ENCODE results near the gene SRRM3.
"Not testable (repeated sequence)": the region's sequence is repeated elsewhere in the genome, so short reads cannot be mapped to it uniquely, and the experiment has no call there.

The SRRM3 gene

DNA sequence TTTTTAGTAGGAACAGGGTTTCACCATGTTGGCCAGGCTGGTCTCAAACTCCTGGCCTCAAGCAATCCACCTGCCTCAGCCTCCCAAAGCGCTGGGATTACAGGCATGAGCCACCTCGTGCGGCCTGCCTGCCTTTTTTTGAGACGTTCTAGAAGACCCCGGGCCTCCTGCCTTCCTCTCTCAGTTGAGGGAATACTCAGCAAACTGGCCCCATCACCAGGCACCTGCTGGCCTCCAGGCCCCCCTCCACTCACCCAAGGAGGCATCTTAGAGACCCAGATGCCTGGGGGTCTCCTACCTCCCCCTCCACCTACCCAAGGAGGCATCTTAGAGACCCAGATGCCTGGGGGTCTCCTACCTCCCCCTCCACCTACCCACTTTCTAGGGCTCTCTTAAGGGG lies 91.2 kb downstream of the SRRM3 start:
- not testable (repeated sequence) for DNase-seq

DNA sequence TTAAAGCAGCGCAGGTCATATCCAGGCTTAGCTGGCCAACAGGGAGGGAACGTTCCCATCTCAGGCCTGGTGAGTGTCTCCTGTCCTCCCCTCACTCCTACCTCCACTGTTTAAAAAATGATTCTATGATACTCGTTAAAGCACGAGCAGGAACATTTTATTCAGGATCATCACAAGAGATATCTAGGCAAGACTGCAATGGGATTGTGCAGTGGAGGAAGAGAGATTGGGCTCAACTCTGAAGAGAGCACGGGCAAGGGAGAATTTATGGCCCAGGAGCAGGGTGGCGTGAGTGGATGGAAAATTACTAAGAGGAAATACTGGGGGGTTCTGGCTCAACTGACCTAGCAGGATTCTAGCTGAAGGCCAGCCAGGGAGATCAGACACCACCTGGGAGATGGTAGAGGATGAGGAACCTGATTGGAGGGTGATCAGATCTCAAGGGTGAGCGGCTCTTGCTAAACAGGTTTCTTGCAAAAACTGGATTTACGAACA lies 91.8 kb downstream of the SRRM3 start:
- DNase-seq, result no peak

GRCh38 chr7:76294344-76295024 lies 92.8 kb downstream of the SRRM3 start:
- DNase-seq, result no peak

- DNase-seq, result no peak
Observed at GRCh38 chr7:76296743-76297740, 95.3 kb downstream of the SRRM3 start.

DNA sequence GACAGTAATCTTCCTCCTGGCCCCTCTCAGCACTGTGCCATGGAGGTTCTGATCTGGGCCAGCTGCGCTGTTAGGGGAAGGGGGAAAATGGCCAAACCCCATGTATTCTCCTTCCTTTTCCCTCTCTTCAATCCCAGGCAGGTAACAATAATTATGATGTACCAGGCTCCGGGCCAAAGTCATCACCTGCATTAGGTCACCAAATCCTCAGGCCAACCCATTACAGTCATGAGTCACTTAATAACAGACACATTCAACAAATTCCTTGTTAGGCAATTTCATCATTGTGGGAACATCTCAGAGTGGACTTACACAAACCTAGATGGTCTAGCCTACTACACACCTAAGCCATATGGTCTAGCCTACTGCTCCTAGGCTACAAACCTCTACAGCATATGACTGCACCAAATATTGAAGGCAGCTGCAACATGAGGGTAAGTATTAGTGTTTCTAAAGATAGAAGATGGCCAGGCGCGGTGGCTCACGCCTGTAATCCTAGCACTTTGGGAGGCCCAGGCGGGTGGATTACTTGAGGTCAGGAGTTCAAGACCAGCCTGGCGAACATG lies 98.6 kb downstream of the SRRM3 start:
- DNase-seq, result no peak

- no peak for DNase-seq
Observed at GRCh38 chr7:76301000-76301399, 99.3 kb downstream of the SRRM3 start.

DNA sequence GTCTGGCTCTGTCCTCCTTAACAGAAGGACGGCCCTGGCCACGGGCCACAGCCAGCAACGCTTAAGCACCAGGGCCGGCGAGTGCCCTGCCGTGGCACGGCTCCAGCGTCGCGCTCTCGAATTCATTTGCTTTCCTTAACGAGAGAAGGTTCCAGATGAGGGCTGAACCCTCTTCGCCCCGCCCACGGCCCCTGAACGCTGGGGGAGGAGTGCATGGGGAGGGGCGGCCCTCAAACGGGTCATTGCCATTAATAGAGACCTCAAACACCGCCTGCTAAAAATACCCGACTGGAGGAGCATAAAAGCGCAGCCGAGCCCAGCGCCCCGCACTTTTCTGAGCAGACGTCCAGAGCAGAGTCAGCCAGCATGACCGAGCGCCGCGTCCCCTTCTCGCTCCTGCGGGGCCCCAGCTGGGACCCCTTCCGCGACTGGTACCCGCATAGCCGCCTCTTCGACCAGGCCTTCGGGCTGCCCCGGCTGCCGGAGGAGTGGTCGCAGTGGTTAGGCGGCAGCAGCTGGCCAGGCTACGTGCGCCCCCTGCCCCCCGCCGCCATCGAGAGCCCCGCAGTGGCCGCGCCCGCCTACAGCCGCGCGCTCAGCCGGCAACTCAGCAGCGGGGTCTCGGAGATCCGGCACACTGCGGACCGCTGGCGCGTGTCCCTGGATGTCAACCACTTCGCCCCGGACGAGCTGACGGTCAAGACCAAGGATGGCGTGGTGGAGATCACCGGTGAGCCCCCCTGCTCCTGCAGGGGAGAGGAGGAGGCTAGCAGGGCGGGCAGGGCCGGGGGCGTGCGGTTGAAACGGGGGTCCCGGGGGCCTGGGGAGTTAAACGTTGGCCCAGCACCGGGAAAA lies 100.9 kb downstream of the SRRM3 start, which contains the start of gene HSPB1:
HSPB1 (plus strand) TSS at position 327 of the 855 bp plus-strand sequence; CDS start at position 367, 40 bp downstream.
- peak in 3 of 4 experiments; percentile 12 to 49 (median 32) for DNase-seq

DNA sequence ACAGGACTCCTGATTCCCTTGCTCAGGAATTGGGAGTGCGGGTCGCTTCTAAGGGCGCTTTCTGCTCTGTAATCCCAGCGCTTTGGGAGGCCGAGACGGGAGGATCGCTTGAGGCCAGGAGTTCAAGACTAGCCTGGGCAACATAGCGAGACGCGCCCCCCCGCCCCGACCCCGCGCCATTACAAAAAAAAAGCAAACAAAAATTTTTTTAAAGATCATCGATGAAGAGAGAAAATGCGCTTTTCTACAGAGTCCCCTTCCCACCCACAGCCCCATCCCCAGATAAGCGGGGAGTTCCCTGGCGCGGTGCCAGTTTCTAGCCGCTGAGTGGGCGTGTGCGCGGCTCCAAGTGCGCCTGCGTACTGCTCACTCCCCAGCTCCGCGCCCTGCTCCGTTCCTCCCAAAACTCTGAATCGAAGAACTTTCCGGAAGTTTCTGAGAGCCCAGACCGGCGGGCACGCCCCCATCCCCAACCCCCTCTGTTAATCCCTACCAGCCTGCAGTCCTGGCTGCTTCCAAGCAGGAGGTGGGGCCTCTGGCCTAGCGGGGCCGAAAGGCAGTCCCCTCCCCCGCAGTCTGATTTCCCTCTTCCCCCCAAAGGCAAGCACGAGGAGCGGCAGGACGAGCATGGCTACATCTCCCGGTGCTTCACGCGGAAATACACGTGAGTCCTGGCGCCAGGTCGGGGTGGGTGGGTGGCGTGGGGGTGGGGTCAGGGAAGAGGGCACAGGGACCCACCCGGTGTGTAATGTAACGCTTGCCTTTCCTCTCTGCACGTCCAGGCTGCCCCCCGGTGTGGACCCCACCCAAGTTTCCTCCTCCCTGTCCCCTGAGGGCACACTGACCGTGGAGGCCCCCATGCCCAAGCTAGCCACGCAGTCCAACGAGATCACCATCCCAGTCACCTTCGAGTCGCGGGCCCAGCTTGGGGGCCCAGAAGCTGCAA lies 101.8 kb downstream of the SRRM3 start:
- DNase-seq, result peak; percentile 55 to 71 (median 66)

GRCh38 chr7:76304888-76305375 lies 103.2 kb downstream of the SRRM3 start:
- DNase-seq, result no peak

DNA sequence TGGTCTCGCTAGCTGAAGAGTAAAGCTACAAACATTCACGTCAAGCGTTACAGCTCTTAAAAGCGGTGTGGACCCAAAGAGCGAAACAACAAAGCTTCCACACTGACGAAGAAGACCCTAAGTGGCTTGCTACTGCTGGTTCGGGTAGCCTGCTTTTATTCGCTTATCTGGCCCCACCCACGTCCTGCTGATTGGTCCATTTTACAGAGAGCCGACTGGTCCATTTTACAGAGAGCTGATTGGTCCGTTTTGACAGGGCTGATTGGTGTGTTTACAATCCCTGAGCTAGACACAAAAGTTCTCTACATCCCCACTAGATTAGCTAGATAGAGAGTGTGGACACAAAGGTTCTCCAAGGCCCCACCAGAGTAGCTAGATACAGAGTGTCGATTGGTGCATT lies 107.2 kb downstream of the SRRM3 start:
- DNase-seq, result not testable (repeated sequence)

GRCh38 chr7:76309341-76310101 lies 107.8 kb downstream of the SRRM3 start:
- not testable (repeated sequence) for DNase-seq

DNA sequence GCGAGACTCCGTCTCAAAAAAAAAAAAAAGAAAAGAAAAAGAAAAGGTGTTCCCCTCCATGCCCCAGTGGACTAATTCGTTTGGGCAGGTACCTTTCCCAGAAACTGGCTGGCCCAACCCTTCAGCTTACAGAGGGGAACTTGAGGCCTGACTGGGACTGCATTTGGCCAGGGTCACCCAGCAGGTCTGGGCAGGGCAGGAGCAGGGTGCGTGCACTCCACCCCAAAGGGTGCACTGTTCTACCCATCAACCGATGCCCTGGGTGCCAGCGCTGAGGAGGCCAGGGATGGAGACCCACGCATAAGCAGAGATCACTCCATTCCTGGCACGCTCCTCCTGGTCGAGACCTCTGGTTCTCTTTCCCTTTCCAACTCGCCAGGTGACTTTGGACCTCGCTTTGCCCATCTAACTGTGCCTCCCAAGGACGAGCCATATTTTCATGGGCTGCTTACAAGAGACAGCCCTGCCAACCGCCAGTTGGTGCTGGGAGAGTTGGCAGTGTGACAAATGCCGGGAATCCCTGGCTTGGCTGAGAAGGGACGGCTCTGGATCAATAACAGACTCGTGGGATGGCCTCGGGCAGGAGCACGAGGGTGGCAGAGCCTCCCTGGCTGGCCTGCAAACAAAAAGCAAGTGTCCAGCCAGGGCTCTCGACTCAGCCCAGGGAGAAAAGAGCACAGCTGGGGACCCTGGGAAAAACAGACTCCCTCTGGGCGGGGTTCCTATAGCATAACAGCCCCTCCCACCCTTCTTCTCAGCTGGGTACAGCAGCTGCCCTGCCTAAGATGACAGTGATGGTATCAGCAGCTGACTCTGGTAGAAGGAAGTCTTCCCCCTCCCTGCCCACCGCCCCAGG lies 108.6 kb downstream of the SRRM3 start:
- DNase-seq, result no peak

DNA sequence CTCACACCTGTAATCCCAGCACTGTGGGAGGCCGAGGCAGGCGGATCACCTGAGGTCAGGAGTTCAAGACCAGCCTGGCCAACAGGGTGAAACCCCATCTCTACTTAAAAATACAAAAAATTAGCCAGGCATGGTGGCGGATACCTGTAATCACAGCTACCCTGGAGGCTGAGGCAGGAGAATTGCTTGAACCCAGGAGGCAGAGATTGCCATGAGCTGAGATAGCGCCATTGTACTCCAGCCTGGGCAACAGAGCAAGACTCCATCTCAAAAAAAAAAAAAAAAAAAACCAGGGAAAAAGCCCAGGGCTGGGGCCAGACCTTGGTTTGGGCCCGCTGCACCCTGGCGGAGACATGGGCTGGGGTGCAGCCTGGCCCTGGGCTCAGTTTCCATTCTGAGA lies 110.1 kb downstream of the SRRM3 start:
- not testable (repeated sequence) for DNase-seq

- peak; percentile 90 to 95 (median 94) for DNase-seq
Observed at GRCh38 chr7:76314042-76314721, 112.5 kb downstream of the SRRM3 start.

DNA sequence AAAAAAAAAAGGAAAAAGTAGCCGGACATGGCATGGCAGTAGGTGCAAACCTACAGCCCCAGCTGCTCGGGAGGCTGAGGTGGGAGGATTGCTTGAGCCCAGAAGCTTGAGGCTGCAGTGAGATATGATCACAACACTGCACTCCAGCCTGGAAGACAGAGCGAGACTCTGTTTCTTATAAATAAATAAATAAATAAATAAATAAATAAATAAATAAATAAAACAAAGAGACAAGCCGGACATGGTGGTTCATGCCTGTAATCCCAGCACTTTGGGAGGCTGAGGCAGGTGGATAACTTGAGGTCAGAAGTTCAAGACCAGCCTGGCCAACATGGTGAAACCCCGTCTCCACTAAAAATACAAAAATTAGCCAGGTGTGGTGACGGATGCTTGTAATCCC lies 113.0 kb downstream of the SRRM3 start:
- DNase-seq, result not testable (repeated sequence)

- DNase-seq, result no peak
Observed at GRCh38 chr7:76315364-76315763, 113.7 kb downstream of the SRRM3 start.

- DNase-seq, result peak in 1 of 4 experiments; percentile 9
Observed at GRCh38 chr7:76316984-76317781, 115.5 kb downstream of the SRRM3 start.
